ENCODE data around the gene MUC6. TPM values are rescaled to one million over a fixed set of nuclear protein-coding genes. Genes with fewer than 3 reads are reported as not detected.

MUC6 gene
- polyA plus RNA-seq, 1 of the 3 experiments (the other 2 are of a cell fraction) = not detected

DNA sequence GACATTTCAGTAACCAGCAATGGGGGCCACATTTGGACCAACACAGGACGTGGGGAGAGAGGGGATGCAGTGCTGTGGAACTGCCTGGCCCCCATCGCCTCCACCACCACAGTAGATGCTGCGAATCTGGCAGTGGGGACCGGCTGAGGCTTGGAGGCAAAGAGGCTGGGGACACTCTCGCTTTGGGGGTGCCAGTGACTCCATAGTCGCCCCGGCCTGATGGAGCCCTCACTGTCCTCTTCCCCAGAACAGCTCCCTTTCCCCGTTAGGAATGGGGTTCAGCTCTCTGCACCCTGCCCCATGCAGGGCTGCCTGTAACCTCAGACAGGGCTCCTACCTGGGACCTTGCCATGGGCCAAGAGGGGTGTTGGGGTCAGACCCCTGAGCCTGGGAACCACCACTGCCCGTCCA lies 36.3 kb upstream of the MUC6 start:
- H3K9me2 ChIP-seq = no peaks in the 10 kb centered on the region
- no peaks in the 10 kb centered on the region for H3K79me2 ChIP-seq (ENCODE audit: insufficient read depth)
- no peaks in the 10 kb centered on the region for H3K9me3 ChIP-seq
- no peak overlapping the region for H3K4me2 ChIP-seq
- no peaks in the 10 kb centered on the region for H3F3A ChIP-seq (replicated peaks; ENCODE audit: insufficient read depth)
- H3K36me3 ChIP-seq (replicated peaks in 1 of 2; ENCODE audit: control insufficient read depth in 1 of 2, insufficient read depth in 2 of 2, low read length in 1 of 2) = no peaks in the 10 kb centered on the region
- TF ChIP-seq FOXJ3 (CRISPR knock-in tag; IDR thresholded peaks at IDR 0.05) = no peak
- TF ChIP-seq, protein P1, sequence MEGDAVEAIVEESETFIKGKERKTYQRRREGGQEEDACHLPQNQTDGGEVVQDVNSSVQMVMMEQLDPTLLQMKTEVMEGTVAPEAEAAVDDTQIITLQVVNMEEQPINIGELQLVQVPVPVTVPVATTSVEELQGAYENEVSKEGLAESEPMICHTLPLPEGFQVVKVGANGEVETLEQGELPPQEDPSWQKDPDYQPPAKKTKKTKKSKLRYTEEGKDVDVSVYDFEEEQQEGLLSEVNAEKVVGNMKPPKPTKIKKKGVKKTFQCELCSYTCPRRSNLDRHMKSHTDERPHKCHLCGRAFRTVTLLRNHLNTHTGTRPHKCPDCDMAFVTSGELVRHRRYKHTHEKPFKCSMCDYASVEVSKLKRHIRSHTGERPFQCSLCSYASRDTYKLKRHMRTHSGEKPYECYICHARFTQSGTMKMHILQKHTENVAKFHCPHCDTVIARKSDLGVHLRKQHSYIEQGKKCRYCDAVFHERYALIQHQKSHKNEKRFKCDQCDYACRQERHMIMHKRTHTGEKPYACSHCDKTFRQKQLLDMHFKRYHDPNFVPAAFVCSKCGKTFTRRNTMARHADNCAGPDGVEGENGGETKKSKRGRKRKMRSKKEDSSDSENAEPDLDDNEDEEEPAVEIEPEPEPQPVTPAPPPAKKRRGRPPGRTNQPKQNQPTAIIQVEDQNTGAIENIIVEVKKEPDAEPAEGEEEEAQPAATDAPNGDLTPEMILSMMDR (IDR thresholded peaks at IDR 0.05) = no peak
- no peak for TF ChIP-seq RXRA (IDR thresholded peaks at IDR 0.05; ENCODE audit: borderline replicate concordance, low read depth)
- no peak for TF ChIP-seq POLR2AphosphoS5 (IDR thresholded peaks at IDR 0.05; ENCODE audit: low read depth, low read length)
- TF ChIP-seq JUND (IDR thresholded peaks at IDR 0.05) = no peak
- no peak for TF ChIP-seq SMC3 (IDR thresholded peaks at IDR 0.05; ENCODE audit: low read depth, low read length)
- POLR2A ChIA-PET = no interaction called here
- DNase-seq = no peak
- H3K9ac ChIP-seq = no peak overlapping the region
- H3K4me1 ChIP-seq (ENCODE audit: control insufficient read depth in 1 of 2, insufficient read depth in 2 of 2, low read depth in 1 of 2, low read length in 1 of 2) = peaks cover 0 to 5% of the 10 kb centered on the region in 2 experiments; a peak in 1 of 4 replicates
- H3K27ac ChIP-seq (ENCODE audit: low read depth in 2 of 2, low read length in 1 of 2) = no peak overlapping the region
- CTCF ChIA-PET = interaction anchor here (2.1 kb wide), 1 partner anchor 21 kb away, joined by 7 read pairs; no protein-coding TSS in a partner anchor
- 64% methylated on average over 7 of the region's 9 CpGs for WGBS (ENCODE audit: low lambda C conversion rate)
- no peaks in the 10 kb centered on the region for H4K20me1 ChIP-seq (ENCODE audit: insufficient read depth)
- H2AFZ ChIP-seq (ENCODE audit: low read depth) = no peak overlapping the region
- H3K27me3 ChIP-seq (ENCODE audit: insufficient read depth) = no peaks in the 10 kb centered on the region; the same call in 1 of the 2 replicates
- H3K4me3 ChIP-seq (ENCODE audit: low read depth in 2 of 2, low read length in 1 of 2) = no peak overlapping the region

DNA sequence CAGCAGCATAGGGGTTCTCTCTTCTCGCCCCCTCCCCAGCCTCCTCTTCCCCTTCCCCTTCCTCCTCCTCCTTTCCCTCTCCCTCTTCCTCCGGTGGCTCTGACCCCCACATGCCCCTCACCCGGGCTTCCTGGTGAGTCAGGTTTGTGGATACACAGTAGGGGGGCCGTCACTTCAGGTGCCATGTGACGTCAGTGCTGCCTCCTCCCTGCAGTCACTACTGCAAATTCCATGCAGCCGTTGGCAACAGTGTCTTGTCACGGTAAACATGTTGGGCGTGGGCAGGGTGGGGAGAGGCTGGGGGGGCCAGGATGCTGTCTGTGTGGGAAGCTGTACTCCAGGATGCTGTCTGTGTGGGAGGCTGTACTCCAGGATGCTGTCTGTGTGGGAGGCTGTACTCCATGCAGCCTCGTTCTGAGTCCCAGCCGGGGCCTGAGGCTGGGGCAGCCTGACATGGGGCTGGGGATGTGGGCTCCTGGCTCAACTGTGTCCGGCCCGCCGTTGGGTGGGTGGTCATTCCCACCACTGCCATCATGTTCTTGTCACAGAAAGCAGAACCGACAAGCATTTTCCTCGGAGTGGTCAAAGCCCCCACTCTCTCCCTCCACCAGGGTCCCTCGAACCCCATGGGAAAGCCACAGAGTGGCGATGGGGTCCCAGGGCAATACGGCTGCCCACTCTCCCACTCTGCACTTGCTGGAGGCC lies 35.8 kb upstream of the MUC6 start:
- Histone ChIP-seq H3K27ac (ENCODE audit: low read depth in 2 of 2, low read length in 1 of 2) (no peak overlapping the region), H3K9ac (no peak overlapping the region), H3K4me3 (ENCODE audit: low read depth in 2 of 2, low read length in 1 of 2) (no peak overlapping the region), H3F3A (replicated peaks; ENCODE audit: insufficient read depth) (no peaks in the 10 kb centered on the region), H3K79me2 (ENCODE audit: insufficient read depth) (no peaks in the 10 kb centered on the region), H3K4me1 (ENCODE audit: control insufficient read depth in 1 of 2, insufficient read depth in 2 of 2, low read depth in 1 of 2, low read length in 1 of 2) (peaks cover 0 to 5% of the 10 kb centered on the region in 2 experiments; a peak in 1 of 4 replicates), H2AFZ (ENCODE audit: low read depth) (no peak overlapping the region), H4K20me1 (ENCODE audit: insufficient read depth) (no peaks in the 10 kb centered on the region), H3K27me3 (ENCODE audit: insufficient read depth) (no peaks in the 10 kb centered on the region; the same call in 1 of the 2 replicates), H3K9me2 (no peaks in the 10 kb centered on the region), H3K9me3 (no peaks in the 10 kb centered on the region), H3K36me3 (replicated peaks in 1 of 2; ENCODE audit: control insufficient read depth in 1 of 2, insufficient read depth in 2 of 2, low read length in 1 of 2) (no peaks in the 10 kb centered on the region), H3K4me2 (no peak overlapping the region)
- no peak for TF ChIP-seq CHD2 (IDR thresholded peaks at IDR 0.05; ENCODE audit: low read length, partially characterized antibody)
- no peak for TF ChIP-seq ZBTB33 (IDR thresholded peaks at IDR 0.05; ENCODE audit: borderline replicate concordance, low read depth)
- no peak for TF ChIP-seq EZH2phosphoT487 (IDR thresholded peaks at IDR 0.05; ENCODE audit: borderline replicate concordance, low read depth)
- no peak for TF ChIP-seq SMC3 (IDR thresholded peaks at IDR 0.05; ENCODE audit: low read depth, low read length)
- no peak for TF ChIP-seq RXRA (IDR thresholded peaks at IDR 0.05; ENCODE audit: borderline replicate concordance, low read depth)
- TF ChIP-seq FOSL2 (IDR thresholded peaks at IDR 0.05; ENCODE audit: borderline replicate concordance, low read depth) = no peak
- no peak for TF ChIP-seq EP300 (IDR thresholded peaks at IDR 0.05; ENCODE audit: borderline replicate concordance in 1 of 2, low read depth in 1 of 2, low read length in 1 of 2)
- ChIA-PET CTCF (no interaction called here), POLR2A (no interaction called here)
- 49% methylated on average over 13 of the region's 18 CpGs for WGBS (ENCODE audit: low lambda C conversion rate)
- no peak for DNase-seq

Measured in SK-N-SH (cell line).